GM19238 (cell line): Measurements from ENCODE around the gene PRRT1B.
"Not testable (repeated sequence)": the region's sequence is repeated elsewhere in the genome, so short reads cannot be mapped to it uniquely, and the experiment has no call there.

ENCODE experiments used
- DNase-seq: peaks from one replicate; pipeline ENCODE4 v3.0.0; 2011; ENCODE audit warnings: low spot score; ENCODE audit not compliant: insufficient read length

The PRRT1B gene

DNA sequence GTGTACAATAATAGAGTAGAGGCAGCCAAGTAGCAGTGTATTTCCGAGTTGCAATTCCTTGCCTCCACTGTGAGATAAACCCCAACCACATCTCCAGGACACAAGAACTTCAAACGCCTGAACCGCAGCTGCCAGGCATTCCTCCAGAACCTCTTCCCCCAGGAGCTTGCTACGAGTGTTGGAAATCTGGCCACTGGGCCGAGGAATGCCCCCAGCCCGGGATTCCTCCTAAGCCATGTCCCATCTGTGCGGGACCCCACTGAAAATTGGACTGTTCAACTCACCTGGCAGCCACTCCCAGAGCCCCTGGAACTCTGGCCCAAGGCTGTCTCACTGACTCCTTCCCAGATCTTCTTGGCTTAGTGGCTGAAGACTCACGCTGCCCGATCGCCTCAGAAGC, 3.9 kb downstream of the PRRT1B start:
- DNase-seq = not testable (repeated sequence)

DNA sequence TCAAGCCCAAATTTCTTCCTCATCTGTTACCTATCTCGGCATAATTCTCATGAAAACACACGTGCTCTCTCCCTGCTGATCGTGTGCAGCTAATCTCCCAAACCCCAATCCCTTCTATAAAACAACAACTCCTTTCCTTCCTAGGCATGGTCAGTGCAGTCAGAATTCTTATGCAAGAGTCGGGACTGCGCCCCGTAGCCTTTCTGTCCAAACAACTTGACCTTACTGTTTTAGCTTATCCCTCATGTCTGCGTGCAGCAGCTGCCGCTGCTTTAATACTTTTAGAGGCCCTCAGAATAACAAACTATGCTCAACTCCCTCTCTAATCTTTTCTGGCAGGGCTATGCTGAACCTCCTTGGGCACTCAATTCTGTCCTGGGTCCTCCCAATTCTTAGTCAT, 5.1 kb downstream of the PRRT1B start:
- DNase-seq = not testable (repeated sequence)

DNA sequence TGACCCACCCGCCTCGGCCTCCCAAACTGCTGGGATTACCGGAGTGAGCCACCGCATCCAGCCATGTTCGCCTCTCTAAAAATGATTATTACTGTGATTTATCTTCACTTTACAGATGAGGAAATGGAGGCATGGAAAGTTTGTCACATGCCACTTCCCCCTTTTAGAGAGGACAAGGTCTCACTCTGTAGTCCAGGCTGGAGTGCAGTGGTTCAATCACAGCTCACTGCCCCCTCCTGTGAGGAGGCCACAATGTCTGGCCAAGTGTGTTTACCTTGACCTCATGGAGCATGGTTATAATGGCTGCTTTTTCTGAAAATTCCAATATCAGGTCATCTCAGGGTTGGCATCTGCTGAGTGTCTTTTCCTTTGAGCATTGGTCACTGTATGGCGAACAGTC, 6.7 kb downstream of the PRRT1B start:
- no peak for DNase-seq

DNA sequence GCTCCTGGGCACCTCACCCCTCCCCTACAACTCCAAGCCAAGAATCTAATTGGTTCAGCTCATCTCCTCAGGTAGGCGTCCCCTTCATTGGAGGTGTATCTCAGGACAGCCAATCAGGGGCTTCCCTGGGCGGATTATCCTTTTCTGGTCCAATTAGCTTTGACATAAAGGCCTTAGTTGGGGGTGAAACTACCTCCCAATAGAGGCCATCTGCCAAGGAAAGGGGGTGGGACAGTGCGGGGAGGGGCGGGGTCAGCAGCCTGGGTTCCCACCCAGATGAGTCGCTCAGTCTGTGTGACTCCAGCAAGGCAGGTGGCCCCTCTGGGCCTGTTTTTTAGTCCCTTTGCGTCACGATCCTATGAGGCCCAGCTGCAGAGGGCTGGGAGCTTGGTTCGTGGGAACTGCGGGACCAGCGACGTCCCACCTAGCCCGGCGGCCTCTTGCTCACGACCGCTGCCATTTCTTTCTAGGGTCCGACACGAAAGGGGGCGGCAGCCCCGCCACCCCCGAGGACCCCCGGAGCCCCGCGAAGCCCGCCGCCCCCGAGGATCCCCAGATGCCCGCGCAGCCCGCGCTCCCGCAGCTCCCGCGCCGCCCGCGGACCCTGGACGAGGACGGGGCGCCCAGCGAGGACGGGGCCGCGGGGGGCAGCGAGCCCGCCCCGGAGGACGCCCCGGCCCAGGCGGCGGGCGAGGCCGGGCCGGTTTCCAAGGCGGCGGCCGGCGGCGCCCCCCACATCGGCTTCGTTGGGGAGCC, 8.9 kb downstream of the PRRT1B start:
- no peak for DNase-seq

DNA sequence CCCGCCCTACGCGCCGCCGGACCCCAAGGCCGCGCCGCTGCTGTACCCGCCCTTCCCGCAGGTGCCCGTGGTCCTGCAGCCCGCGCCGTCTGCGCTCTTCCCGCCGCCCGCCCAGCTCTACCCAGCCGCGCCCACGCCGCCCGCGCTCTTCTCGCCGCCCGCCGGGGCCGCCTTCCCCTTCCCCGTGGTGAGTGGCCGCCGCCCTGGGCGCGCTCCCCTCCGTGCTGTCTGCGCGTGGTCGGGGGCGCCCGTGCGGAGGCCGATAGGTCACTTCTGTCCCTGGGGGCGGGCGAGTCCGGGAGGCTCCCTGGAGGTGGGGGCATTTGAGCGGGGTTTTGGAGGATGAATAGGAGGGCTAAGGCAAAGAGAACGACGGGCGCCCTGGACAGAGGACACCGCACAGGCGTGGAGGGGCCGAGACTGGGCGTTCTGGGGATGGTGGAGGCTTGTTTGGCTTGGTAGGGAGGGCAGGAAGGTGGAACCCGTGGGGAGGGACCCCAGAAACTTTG, 9.6 kb downstream of the PRRT1B start:
- no peak for DNase-seq

DNA sequence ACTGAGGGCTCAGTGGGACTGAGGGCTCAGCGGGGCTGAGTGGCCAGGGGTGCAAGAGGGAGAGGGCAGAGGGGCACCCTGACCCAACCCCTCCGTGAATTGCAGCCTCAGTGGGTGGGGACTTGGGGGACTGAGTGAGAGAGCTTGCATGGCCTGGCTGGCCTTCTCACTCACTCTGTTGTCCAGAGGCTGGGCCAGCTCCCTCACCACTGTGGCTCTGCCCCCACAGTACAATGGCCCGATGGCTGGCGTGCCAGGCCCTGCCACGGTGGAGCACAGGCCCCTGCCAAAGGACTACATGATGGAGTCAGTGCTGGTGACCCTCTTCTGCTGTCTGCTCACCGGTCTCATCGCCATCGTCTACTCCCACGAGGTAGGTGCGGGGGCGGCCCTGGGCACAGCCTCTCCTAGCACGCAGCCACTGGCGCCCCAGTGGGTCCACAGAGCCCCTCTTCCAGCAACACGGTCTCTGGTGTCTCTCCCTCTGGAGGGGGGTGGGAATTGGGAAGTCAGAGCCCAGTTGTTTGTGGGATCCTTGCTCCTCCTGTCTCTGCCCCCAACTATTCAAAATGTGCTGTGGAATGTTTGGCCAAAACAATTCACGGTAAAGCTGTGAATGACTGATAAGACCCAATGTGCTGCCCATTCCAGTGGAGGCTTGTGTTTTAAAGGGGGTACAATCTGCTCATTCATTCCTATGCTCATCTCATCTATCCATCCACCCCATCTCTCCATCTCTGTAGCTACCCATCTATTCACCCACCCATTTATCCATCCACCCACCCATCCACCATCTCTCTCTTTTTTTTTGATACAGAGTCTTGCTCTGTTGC, 10.7 kb downstream of the PRRT1B start:
- DNase-seq = no peak

DNA sequence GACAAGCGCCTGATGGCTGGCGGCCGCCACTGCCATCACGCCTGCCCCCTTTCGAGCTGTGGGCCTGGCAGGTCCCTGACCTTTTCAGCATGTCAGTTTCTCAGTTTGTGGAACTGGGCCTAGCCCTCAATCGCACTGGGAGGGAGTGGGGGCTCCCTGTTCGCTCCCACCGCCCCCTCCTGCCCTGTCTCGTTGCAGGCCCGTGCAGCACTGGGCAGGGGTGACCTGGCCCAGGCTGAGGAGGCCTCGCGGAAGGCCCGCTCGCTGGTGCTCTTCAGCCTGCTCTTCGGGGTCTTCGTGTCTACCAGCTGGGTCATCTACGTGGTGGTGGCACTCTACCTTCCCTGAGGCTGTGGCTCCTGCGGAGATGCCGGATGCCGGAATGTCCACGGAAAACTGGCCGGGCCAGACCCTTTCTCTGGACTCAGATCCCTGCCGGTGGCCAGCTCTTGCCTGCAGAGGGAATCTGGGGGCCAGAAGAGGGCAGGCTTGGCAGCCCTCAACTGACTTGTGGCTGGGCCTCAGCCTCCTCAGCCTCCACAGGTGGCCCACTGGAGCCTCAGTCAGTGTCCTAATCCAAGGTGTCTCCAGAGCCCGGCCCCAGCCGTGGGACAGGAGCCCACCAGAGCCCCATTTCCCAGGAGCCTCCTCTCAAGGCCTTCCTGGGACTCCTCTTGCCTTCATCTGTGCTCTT, 12.7 kb downstream of the PRRT1B start:
- no peak for DNase-seq

DNA sequence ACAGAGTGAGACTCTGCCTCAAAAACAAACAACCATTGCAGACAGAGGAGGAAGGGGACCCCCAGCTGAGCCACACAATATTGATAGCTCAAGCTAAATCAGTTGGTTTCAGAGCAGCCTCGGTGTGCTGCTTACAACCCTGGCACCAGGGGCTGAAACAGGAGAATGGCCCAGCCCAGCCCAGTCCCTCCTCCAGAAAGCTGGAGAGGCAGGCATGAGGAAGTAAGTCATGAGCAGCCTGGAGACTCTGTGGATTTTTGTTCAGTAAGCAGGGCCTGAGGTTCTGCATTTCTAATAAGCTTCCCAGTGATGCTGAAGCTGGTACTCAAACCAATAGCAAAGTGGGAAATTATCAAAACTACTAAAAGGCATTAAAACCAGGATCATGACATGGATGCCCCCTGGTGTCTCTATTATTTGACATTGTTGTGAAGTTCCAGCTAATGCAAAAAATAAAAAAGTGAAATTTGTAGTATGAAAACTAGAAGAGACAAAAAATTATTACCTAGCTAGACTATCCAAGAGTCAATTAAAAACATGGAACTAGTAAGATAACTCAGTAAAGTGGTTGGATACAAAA, 14.2 kb downstream of the PRRT1B start:
- no peak for DNase-seq

DNA sequence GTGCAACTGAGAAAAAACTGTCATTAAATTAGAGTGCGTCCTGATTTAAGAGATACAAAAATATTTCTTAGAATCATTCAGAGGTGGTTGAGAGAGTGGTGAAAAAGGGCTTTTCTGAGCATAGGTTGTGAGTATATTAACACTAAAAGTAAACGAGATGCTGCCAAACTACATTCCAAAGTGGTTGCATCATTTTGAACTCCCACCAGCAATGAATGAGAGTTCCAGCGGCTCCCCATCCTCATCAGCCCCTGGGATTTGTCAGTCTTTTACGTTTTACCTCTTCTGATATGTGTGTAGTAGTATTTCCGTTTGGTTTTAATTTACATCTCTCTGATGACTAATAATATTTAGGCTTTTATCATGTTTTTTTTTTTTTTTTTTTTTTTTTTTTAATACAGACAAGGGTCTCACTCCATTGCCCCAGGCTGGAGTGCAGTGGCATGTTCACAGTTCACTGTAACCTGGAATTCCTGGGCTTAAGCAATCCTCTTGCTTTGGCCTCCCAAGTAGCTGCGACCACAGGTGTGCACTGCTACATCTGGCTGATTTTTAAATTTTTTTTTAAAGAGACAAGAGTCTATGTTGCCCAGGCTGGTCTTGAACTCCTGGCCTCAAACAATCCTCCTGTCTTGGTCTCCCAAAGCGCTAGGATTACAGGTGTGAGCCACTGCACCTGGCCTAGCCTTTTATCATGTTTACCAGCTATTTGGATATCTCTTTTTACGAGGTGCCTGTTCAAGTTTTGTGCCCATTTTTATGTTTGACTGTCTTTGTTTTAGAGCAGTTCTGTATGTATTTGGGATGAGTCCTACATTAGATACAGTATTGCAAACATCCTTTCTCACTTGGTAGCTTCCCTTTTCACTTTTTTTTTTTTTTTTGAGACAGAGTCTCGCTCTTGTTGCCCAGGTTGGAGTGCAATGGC, 17.0 kb downstream of the PRRT1B start:
- DNase-seq = no peak

DNA sequence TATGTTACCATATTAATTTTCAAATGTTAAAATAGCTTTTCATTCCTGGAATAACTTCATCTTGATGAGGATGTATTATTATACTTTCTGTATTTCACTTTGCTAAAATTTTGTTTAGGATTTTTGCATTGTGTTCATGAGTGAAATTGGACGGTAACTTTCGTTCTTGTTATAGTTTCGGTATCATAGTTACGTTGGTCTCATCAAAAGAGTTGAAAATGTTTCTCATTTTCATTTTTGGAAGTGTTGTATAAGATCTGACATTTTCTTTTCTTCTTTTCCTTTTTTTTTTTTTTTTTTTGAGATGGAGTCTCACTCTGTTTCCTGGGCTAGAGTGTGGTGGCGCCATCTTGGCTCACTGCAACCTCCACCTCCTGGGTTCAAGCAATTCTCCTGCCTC, 20.0 kb downstream of the PRRT1B start:
- DNase-seq = no peak

DNA sequence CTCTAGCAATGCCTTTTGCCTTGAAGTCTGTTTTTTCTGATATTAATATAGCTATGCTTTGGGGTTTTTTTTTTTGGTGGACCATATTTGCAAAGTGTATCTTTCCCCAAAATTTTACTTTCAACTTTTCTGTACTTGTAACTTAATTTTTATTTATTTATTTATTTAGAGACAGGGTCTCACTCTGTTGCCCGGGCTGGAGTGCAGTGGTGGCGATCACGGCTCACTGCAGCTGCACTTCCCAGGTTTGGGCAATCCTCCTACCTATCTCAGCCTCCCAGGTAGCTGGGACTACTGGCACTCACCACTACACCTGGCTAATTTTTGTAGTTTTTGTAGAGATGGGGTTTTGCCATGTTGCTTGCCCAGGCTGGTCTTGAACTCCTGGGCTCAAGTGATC, 20.8 kb downstream of the PRRT1B start:
- DNase-seq = no peak

DNA sequence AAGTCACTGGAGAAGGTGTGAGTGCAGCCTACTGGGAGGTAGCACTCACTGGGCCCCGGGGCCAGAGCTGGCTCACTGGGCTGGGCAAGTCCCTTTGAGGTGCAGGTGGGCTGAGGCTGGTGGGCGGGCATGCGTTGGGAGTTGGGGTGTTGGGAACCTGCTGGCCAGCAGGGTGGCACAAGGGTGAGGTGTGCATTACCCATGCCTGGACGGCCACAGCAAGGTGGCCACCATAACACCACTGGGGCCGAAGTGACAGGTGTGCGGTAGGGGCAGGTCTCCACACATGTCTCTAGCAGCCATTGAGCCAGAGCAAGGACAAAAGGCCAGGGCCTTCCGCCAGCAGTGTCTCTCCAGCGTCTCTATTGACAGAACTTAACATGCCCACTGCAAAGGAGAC, 22.6 kb downstream of the PRRT1B start:
- no peak for DNase-seq

DNA sequence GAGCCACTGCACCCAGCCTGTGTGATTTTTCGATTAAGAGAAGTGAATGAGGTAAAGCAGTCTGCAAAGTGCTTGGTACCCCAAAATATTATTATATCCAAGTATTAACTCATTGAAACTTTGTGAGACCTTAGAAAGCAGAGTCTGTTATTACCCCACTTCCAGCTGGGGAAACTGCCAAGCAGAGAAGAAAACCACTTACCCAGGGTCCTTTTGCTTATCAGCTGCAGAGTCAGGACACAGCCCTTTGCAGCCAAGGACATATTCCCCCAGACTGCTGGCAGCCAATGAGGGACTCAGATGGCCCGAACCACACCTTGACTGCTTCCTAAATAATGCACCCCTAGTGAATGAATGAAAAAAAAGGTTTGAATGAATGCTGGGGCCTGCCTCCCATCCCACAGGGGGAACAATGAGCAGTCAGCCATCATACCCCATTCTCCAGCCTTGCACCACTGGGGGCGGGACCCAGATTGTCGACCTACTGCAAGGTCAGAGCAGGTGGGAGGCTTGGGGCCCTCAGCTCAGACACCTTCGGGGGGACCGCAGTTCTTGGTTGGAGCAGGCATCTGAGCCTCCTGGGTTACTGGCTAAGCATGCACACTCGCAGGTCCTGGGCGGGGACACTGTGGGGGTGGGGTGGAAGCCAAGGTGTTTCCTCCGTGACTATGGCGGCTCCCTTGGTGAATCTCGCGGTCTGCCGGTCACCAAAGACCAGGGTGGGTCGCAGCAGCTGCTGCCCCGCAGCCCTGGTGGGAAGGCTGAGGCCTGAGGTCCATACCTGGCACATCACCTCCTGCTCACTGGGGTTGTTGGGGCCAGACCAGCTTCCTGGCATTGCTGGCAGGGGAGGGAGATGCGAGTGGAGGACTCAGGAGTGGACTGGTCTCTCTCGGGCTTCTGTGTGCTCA, 29.7 kb downstream of the PRRT1B start:
- no peak for DNase-seq

DNA sequence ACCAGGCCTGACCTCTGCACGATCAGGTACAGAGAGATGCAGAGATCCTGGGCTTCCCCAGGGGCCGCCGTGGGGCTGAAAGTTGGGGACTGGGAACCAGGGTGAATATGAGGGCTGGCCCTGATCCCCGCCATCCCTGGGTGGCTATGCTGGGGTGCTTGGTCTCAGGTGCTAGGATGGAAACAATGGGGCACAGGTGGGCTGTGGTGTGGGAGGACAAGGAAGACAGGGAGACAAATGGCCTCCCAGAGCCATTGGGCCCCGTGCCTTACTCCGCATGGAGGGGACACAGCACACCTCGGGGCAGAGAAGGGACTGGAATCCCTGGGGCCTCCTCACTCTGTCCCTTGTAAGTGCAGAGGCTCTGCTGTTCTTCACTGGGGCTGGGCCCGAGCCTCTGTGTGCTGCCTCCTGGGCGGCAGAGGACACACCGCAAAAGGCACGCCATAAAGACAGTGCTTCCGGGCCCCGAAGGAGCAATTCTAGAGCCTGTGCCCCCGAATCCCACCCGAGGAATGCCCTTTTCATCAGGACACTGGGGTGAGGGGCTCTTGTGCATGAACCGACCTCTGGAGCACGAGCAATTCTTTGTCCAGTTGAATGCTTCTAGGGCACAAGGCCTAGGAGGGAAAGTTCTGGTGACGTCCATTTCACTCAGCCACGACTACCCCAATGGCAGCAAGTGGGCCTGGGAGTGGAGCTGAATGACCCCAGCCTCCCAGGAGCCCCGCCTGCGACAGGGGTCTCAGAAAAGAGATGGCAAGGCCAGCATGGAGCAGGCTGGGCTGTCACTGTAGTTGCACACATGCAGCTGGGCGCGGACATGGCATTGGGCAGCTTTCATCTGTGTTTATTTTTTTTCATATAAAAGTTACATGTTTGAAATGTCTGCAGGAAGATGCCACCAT, 30.9 kb downstream of the PRRT1B start:
- no peak for DNase-seq

DNA sequence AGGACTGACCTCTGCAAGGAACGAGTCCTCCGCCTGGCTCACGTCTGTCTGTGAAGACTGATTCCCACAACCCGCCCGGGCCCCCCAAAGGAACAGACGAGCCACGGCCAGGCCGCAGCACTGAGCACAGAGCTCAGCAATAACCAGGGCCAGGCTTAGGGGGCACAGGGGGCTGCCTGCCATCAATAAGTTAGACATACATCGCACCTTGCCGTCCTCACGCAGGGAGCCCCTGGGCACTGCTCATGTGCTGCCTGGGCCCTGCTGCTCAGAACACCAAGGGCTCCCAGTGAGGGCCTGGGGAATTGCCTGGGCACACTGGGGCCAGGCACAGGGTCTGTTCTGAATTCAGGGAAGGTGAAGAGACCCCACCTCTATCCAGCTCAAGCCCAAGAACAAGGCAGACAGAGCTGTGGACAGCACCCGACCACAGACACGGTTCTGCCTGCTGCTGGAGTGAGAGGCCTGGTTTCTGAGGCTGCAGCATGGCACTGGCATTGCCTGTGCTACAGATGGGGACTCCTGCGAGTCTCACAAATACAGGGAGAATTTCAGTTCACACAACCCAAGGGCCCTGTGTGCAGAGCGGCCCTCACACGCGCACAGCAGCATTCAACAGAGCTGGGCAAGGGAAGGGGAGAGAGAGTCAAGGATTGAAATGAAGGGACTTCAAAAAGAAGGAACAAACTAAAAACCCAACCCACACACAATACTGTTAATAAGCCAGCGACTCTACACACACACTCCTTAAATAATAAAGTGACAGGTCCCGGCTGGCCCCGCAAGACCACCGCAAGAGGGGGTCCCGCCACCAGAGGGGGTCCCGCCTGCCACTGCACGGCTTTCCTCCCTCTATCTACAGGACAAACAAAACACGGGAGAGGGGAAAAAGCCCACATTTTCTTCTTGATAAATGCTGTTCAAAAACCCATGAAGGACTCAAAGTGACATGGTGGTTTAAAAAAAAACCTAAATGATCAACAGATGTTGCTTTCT, 32.0 kb downstream of the PRRT1B start:
- DNase-seq = no peak

DNA sequence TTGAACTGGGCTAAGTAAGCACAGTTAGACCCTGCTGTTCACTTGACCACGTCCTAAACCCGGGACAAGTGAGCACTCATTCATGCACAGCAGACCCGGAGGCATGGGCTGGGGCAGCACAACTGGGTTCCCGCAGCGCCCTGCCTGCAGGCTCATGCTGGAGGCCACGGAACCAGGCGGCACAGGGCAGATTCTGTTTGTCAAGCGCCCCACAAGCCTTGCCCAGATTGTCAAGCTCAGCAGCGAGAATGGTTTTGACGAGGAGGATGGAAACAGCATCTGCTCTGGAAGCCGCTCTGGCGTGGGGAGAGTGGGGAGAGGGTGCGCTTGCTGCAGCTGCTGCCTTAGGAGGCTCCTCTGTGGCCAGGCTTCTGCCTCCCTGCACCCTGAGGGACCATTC, 32.7 kb downstream of the PRRT1B start:
- DNase-seq = no peak
